Neuronal stem cell (in vitro differentiated cells): ENCODE results near the gene LPIN3.

Experiments
- DNase-seq: peaks from one replicate; pipeline ENCODE4 v3.0.0-alpha.2; 2013; ENCODE audit warnings: low spot score
- H2AFZ ChIP-seq: one replicate; pipeline ENCODE4 v1.6.1; 2013; ENCODE audit warnings: mild to moderate bottlenecking, low read length, inconsistent platforms
- H2AK5ac ChIP-seq: 2 replicates; pipeline ENCODE4 v1.6.1; 2013; ENCODE audit warnings: low read depth, mild to moderate bottlenecking, inconsistent platforms, low read length, moderate library complexity, mixed read lengths
- H2BK120ac ChIP-seq: 2 replicates; pipeline ENCODE4 v1.6.1; 2013; ENCODE audit warnings: low read depth, mild to moderate bottlenecking, inconsistent platforms, low read length, moderate library complexity, mixed read lengths
- H2BK12ac ChIP-seq: one replicate; pipeline ENCODE4 v1.6.1; 2013; ENCODE audit warnings: low read length, inconsistent platforms
- H2BK15ac ChIP-seq: 2 replicates; pipeline ENCODE4 v1.6.1; 2013; ENCODE audit warnings: mild to moderate bottlenecking, low read length, inconsistent platforms, mixed read lengths
- H2BK5ac ChIP-seq: one replicate; pipeline ENCODE4 v1.6.1; 2013; ENCODE audit warnings: inconsistent platforms, mild to moderate bottlenecking, low read length, moderate library complexity
- H3K14ac ChIP-seq: one replicate; pipeline ENCODE4 v1.6.1; 2013; ENCODE audit warnings: low read length, inconsistent platforms
- H3K18ac ChIP-seq: 2 replicates; pipeline ENCODE4 v1.6.1; 2013; ENCODE audit warnings: low read length, inconsistent platforms
- H3K23ac ChIP-seq: 2 replicates; pipeline ENCODE4 v1.6.1; 2013; ENCODE audit warnings: low read depth, mild to moderate bottlenecking, mixed read lengths, low read length, inconsistent platforms; ENCODE audit not compliant: poor library complexity
- H3K27ac ChIP-seq: replicated peaks from 3 replicates; pipeline ENCODE4 v1.5.1; 2013; ENCODE audit warnings: low read length, inconsistent platforms
- H3K27me3 ChIP-seq, 3 experiments: 2 replicates each; pipeline ENCODE4 v1.6.1; 2013; ENCODE audit warnings: low read length in 3 of 3, mild to moderate bottlenecking in 2 of 3, inconsistent platforms in 1 of 3, low read depth in 1 of 3, mixed read lengths in 1 of 3, moderate library complexity in 1 of 3; ENCODE audit not compliant: control insufficient read depth in 3 of 3, insufficient read depth in 3 of 3
- H3K36me3 ChIP-seq, 2 donors: replicated peaks in 1 of 2; 2 replicates each; pipeline ENCODE4 v1.6.1; 2013; ENCODE audit warnings: low read length in 2 of 2; ENCODE audit not compliant: control insufficient read depth in 2 of 2, insufficient read depth in 2 of 2
- H3K4ac ChIP-seq: 2 replicates; pipeline ENCODE4 v1.6.1; 2013; ENCODE audit warnings: inconsistent platforms, mild to moderate bottlenecking, low read length, moderate library complexity
- H3K4me1 ChIP-seq, 2 donors: 1 replicate in 1 of 2; 2 replicates in 1 of 2; pipeline ENCODE4 v1.6.1; 2013; ENCODE audit warnings: low read length in 2 of 2, low read depth in 1 of 2; ENCODE audit not compliant: control insufficient read depth in 2 of 2, insufficient read depth in 1 of 2
- H3K4me2 ChIP-seq: one replicate; pipeline ENCODE4 v1.6.1; 2013; ENCODE audit warnings: mild to moderate bottlenecking, low read length, inconsistent platforms; ENCODE audit not compliant: insufficient read depth, poor library complexity, severe bottlenecking
- H3K4me3 ChIP-seq, 2 donors: 2 replicates each; pipeline ENCODE4 v1.5.1; 2013; ENCODE audit warnings: low read length in 2 of 2, mild to moderate bottlenecking in 2 of 2, inconsistent platforms in 1 of 2, moderate library complexity in 1 of 2
- H3K79me1 ChIP-seq: one replicate; pipeline ENCODE4 v1.6.1; 2013; ENCODE audit warnings: low read depth, mild to moderate bottlenecking, inconsistent platforms, low read length, moderate library complexity
- H3K9ac ChIP-seq: one replicate; pipeline ENCODE4 v1.6.1; 2013; ENCODE audit warnings: mild to moderate bottlenecking, low read depth, low read length, inconsistent platforms; ENCODE audit not compliant: poor library complexity
- H3K9me3 ChIP-seq, 2 donors: replicated peaks in 1 of 2; 2 replicates each; pipeline versions ENCODE3 to v1.6.1; 2013; ENCODE audit warnings: low read length in 2 of 2, mild to moderate bottlenecking in 2 of 2, inconsistent platforms in 1 of 2, low read depth in 1 of 2, mixed read lengths in 1 of 2, moderate library complexity in 1 of 2; ENCODE audit not compliant: control insufficient read depth in 2 of 2, insufficient read depth in 1 of 2
- H4K8ac ChIP-seq: one replicate; pipeline ENCODE4 v1.6.1; 2013; ENCODE audit warnings: low read depth, mild to moderate bottlenecking, inconsistent platforms, low read length, moderate library complexity
- H4K91ac ChIP-seq: one replicate; pipeline ENCODE4 v1.6.1; 2013; ENCODE audit warnings: low read length, low read depth, mild to moderate bottlenecking, inconsistent platforms; ENCODE audit not compliant: poor library complexity
- WGBS, 2 donors: extraction: QIAGEN DNeasy Blood & Tissue Kit; methylation state at CpG; one replicate each; pipeline ENCODE4 v1.1.7; 2013; ENCODE audit warnings: missing lambda C conversion rate in 2 of 2, mixed read lengths in 1 of 2; ENCODE audit not compliant: insufficient read length in 2 of 2, insufficient replicate concordance in 1 of 2; ENCODE audit errors: extremely low coverage in 2 of 2; 5-methylcytosine and 5-hydroxymethylcytosine counted together

Gene LPIN3

GRCh38 chr20:41300383-41300782 lies 40.2 kb upstream of the LPIN3 start:
- H3K18ac ChIP-seq = no peak overlapping the region
- H3K9me3 ChIP-seq = no peaks in the 10 kb centered on the region
- no peak overlapping the region for H3K23ac ChIP-seq
- no peak overlapping the region for H3K4ac ChIP-seq
- no peak overlapping the region for H2BK15ac ChIP-seq
- H2BK12ac ChIP-seq = no peak overlapping the region
- H3K14ac ChIP-seq = no peak overlapping the region
- H3K79me1 ChIP-seq = peaks cover 2% of the 10 kb centered on the region
- H3K4me1 ChIP-seq = peaks cover 2 to 8% of the 10 kb centered on the region in 2 donors
- H3K36me3 ChIP-seq = no peaks in the 10 kb centered on the region
- H3K27me3 ChIP-seq = no peaks in the 10 kb centered on the region
- WGBS, 2 donors = no CpG with 5 or more reads among the region's 3 CpGs
- H3K27ac ChIP-seq = no peak overlapping the region
- no peak overlapping the region for H2AFZ ChIP-seq
- no peak for DNase-seq
- H2BK120ac ChIP-seq = no peak overlapping the region
- H4K91ac ChIP-seq = no peak overlapping the region
- H2BK5ac ChIP-seq = no peak overlapping the region
- H4K8ac ChIP-seq = no peak overlapping the region
- H3K9ac ChIP-seq = no peak overlapping the region
- H2AK5ac ChIP-seq = no peak overlapping the region
- no peak overlapping the region for H3K4me3 ChIP-seq
- H3K4me2 ChIP-seq = no peak overlapping the region

DNA sequence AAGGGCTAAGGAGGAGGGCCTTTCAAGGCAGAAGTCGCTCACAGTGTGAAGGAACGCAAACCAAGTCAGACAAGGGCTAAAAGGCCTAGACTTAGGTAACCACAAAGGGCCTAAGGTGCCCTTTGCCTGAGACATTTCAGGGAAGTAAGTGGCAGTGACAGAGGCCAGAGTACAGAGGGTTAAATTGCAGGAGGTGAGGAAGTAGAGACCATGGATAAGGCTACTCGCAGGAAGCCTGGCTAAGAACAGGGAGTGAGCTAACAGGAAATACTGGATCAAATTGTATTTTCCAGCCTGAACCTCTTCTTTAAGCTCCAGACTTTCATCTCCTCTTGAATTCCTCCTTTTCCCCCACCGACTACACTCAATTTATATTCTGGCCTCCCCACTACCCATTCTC lies 39.7 kb upstream of the LPIN3 start:
- Histone ChIP-seq H2AFZ (no peak overlapping the region), H3K36me3 (no peaks in the 10 kb centered on the region), H4K91ac (no peak overlapping the region), H2BK15ac (no peak overlapping the region), H2BK5ac (no peak overlapping the region), H4K8ac (no peak overlapping the region), H3K9me3 (no peaks in the 10 kb centered on the region), H3K14ac (no peak overlapping the region), H2BK12ac (no peak overlapping the region), H2BK120ac (no peak overlapping the region), H3K27ac (no peak overlapping the region), H3K4me1 (peaks cover 2 to 8% of the 10 kb centered on the region in 2 donors), H3K79me1 (peaks cover 2% of the 10 kb centered on the region), H3K27me3 (no peaks in the 10 kb centered on the region), H3K9ac (no peak overlapping the region), H3K4me3 (no peak overlapping the region), H3K4ac (no peak overlapping the region), H3K18ac (no peak overlapping the region), H3K4me2 (no peak overlapping the region), H2AK5ac (no peak overlapping the region), H3K23ac (no peak overlapping the region)
- WGBS, 2 donors = 100% methylated on average over 1 of the region's 4 CpGs; no CpG with 5 or more reads in 1 of the 2 donors
- DNase-seq = no peak

- H2AFZ ChIP-seq = no peak overlapping the region
- H3K14ac ChIP-seq = no peak overlapping the region
- H3K4me2 ChIP-seq = no peak overlapping the region
- no peaks in the 10 kb centered on the region for H3K27me3 ChIP-seq
- no peaks in the 10 kb centered on the region for H3K36me3 ChIP-seq
- no peak for DNase-seq
- H3K18ac ChIP-seq = no peak overlapping the region
- no peak overlapping the region for H2BK5ac ChIP-seq
- H3K9me3 ChIP-seq = no peaks in the 10 kb centered on the region
- H4K8ac ChIP-seq = no peak overlapping the region
- no peak overlapping the region for H2BK120ac ChIP-seq
- no peak overlapping the region for H4K91ac ChIP-seq
- no peak overlapping the region for H2AK5ac ChIP-seq
- no peak overlapping the region for H3K9ac ChIP-seq
- H3K79me1 ChIP-seq = peaks cover 2% of the 10 kb centered on the region
- no CpG with 5 or more reads among the region's 1 CpG for WGBS, 2 donors
- peaks cover 7 to 12% of the 10 kb centered on the region in 2 donors for H3K4me1 ChIP-seq
- H3K27ac ChIP-seq = no peak overlapping the region
- no peak overlapping the region for H2BK15ac ChIP-seq
- H3K4ac ChIP-seq = no peak overlapping the region
- no peak overlapping the region for H3K4me3 ChIP-seq
- no peak overlapping the region for H2BK12ac ChIP-seq
- H3K23ac ChIP-seq = no peak overlapping the region
These were observed 36.6 kb upstream of the LPIN3 start for GRCh38 chr20:41304002-41304401.

- no peaks in the 10 kb centered on the region for H3K9me3 ChIP-seq
- no peak overlapping the region for H2BK15ac ChIP-seq
- H3K4me3 ChIP-seq = no peak overlapping the region
- no peak overlapping the region for H3K27ac ChIP-seq
- no peak overlapping the region for H3K9ac ChIP-seq
- no peak overlapping the region for H3K4ac ChIP-seq
- H3K14ac ChIP-seq = no peak overlapping the region
- no peak overlapping the region for H2BK5ac ChIP-seq
- H2BK120ac ChIP-seq = no peak overlapping the region
- H2BK12ac ChIP-seq = no peak overlapping the region
- no peak for DNase-seq
- peaks cover 7 to 12% of the 10 kb centered on the region in 2 donors for H3K4me1 ChIP-seq
- H2AFZ ChIP-seq = no peak overlapping the region
- H3K4me2 ChIP-seq = no peak overlapping the region
- no peaks in the 10 kb centered on the region for H3K27me3 ChIP-seq
- no peak overlapping the region for H3K23ac ChIP-seq
- H3K36me3 ChIP-seq = no peaks in the 10 kb centered on the region
- H3K18ac ChIP-seq = no peak overlapping the region
- H4K8ac ChIP-seq = no peak overlapping the region
- no peak overlapping the region for H2AK5ac ChIP-seq
- H4K91ac ChIP-seq = no peak overlapping the region
- peaks cover 2% of the 10 kb centered on the region for H3K79me1 ChIP-seq
- no CpG with 5 or more reads among the region's 3 CpGs for whole genome bisulfite sequencing, 2 donors
These were observed 36.1 kb upstream of the LPIN3 start for GRCh38 chr20:41304424-41305079.
